Erythroblast (primary cell): ENCODE results near the gene PPME1.

Experiments
- GATA1 ChIP-seq: IDR thresholded peaks from 2 replicates; pipeline ENCODE4 v1.6.1; 2011; ENCODE audit warnings: low read depth, mild to moderate bottlenecking, control low read depth, low read length, moderate library complexity
- POLR2A ChIP-seq: IDR thresholded peaks from 2 replicates; pipeline ENCODE4 v1.6.1; 2011; ENCODE audit warnings: mild to moderate bottlenecking, low read length

GRCh38 chr11:74278721-74279161 is 107.7 kb downstream of the PPME1 start:
- TF ChIP-seq POLR2A (no peak), GATA1 (no peak)
